Omental fat pad (tissue), 4 donors: ENCODE results near the gene CAMK2D. TPM values are rescaled to one million over a fixed set of nuclear protein-coding genes. Genes with fewer than 3 reads are reported as not detected.

Source experiments
- ATAC-seq: fragments of 150-250 bp; one replicate; pipeline ENCODE4 v1.9.1; 2016; ENCODE audit warnings: mild to moderate bottlenecking, moderate library complexity; ENCODE audit not compliant: low FRiP score
- DNase-seq: peaks from one replicate; pipeline ENCODE4 v3.0.0-alpha.2; 2019; ENCODE audit warnings: low spot score
- CTCF ChIP-seq, 3 donors: fragments of 450-650 bp; IDR thresholded peaks; one replicate each; pipeline ENCODE4 v1.5.1; 2016 to 2017; ENCODE audit warnings: antibody characterized with exemption in 3 of 3, mild to moderate bottlenecking in 3 of 3, moderate library complexity in 2 of 3
- total RNA-seq, 4 donors: library from RNA; depleted of rRNA; stranded (reverse); fragments of >200 nt; gene quantifications; one replicate each; pipeline ENCODE4 v1.1.0, GENCODE V29; 2016

CAMK2D gene
- total RNA-seq, 4 donors from 2014 or later, result 78.7 to 86.1 (median 83.2) TPM

- no peak for ATAC-seq
These were observed 14.5 kb upstream of the CAMK2D start for GRCh38 chr4:113776016-113776415.

GRCh38 chr4:113773756-113774155 lies 12.2 kb upstream of the CAMK2D start:
- no peak for TF ChIP-seq CTCF (IDR thresholded peaks at IDR 0.05)
- ATAC-seq (no peak), DNase-seq (no peak)

More at GRCh38 chr4:113776016-113776415, 14.5 kb upstream of the CAMK2D start:
- no peak for DNase-seq
- no peak for TF ChIP-seq CTCF (IDR thresholded peaks at IDR 0.05)

GRCh38 chr4:113773014-113773413 lies 11.5 kb upstream of the CAMK2D start:
- ATAC-seq, result no peak
- TF ChIP-seq CTCF (IDR thresholded peaks at IDR 0.05), result no peak
- no peak for DNase-seq

GRCh38 chr4:113772319-113772718 lies 10.8 kb upstream of the CAMK2D start:
- no peak for ATAC-seq
- no peak for TF ChIP-seq CTCF (IDR thresholded peaks at IDR 0.05)

GRCh38 chr4:113769744-113770143 lies 8.2 kb upstream of the CAMK2D start:
- no peak for ATAC-seq

More at GRCh38 chr4:113772319-113772718, 10.8 kb upstream of the CAMK2D start:
- DNase-seq, result no peak

GRCh38 chr4:113768952-113769351 lies 7.4 kb upstream of the CAMK2D start:
- no peak for ATAC-seq
- no peak for TF ChIP-seq CTCF (IDR thresholded peaks at IDR 0.05)
- no peak for DNase-seq

More at GRCh38 chr4:113769744-113770143, 8.2 kb upstream of the CAMK2D start:
- TF ChIP-seq CTCF (IDR thresholded peaks at IDR 0.05), result no peak
- no peak for DNase-seq

- DNase-seq, result no peak
- TF ChIP-seq CTCF (IDR thresholded peaks at IDR 0.05), result no peak
- no peak for ATAC-seq
These were observed 5.3 kb upstream of the CAMK2D start for GRCh38 chr4:113766882-113767281.
